Skeletal muscle satellite cell (primary cell): ENCODE data around the gene FRA10AC1.

Experiments
- H3K27me3 ChIP-seq: 2 replicates; pipeline ENCODE4 v1.7.0; 2013; ENCODE audit warnings: low read length; ENCODE audit not compliant: control insufficient read depth, insufficient read depth
- H3K36me3 ChIP-seq: 2 replicates; pipeline ENCODE4 v1.7.0; 2013; ENCODE audit warnings: mild to moderate bottlenecking, control low read depth, low read length; ENCODE audit not compliant: insufficient read depth
- H3K4me1 ChIP-seq: 2 replicates; pipeline ENCODE4 v1.7.0; 2013; ENCODE audit warnings: low read length; ENCODE audit not compliant: control insufficient read depth, insufficient read depth
- H3K4me2 ChIP-seq: 2 replicates; pipeline ENCODE4 v1.7.0; 2013; ENCODE audit warnings: mild to moderate bottlenecking, low read length
- H3K4me3 ChIP-seq: 2 replicates; pipeline ENCODE4 v1.7.0; 2013; ENCODE audit warnings: low read length
- H3K9ac ChIP-seq: 2 replicates; pipeline ENCODE4 v1.7.0; 2013; ENCODE audit warnings: mild to moderate bottlenecking, low read depth, low read length, moderate library complexity
- H3K9me3 ChIP-seq: replicated peaks from 2 replicates; pipeline ENCODE4 v1.7.0; 2013; ENCODE audit warnings: mild to moderate bottlenecking, control low read depth, low read length

The FRA10AC1 gene

DNA sequence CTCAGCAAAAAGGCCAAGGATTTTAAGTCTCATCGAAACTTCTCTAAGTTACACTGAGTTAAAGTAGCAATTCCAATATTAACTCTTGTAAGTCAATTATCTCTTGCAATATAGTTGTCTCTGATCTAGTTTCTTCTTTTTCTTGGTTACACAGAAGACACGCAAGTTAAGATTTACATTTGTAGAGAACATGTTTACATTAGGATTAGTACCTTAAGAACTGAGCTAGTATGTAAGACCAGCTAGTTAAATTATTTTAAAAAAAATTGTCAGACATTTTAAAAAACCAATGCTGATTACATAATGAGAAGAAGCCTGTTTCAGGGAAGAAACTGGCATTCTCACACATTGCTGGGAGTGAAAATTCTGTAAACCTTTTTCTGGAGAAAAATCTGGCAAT lies 31.4 kb downstream of the FRA10AC1 start:
- Histone ChIP-seq H3K9ac (no peak overlapping the region), H3K9me3 (no peaks in the 10 kb centered on the region), H3K4me2 (no peak overlapping the region), H3K36me3 (peaks cover 53% of the 10 kb centered on the region), H3K27me3 (no peaks in the 10 kb centered on the region), H3K4me1 (no peaks in the 10 kb centered on the region), H3K4me3 (no peak overlapping the region)

DNA sequence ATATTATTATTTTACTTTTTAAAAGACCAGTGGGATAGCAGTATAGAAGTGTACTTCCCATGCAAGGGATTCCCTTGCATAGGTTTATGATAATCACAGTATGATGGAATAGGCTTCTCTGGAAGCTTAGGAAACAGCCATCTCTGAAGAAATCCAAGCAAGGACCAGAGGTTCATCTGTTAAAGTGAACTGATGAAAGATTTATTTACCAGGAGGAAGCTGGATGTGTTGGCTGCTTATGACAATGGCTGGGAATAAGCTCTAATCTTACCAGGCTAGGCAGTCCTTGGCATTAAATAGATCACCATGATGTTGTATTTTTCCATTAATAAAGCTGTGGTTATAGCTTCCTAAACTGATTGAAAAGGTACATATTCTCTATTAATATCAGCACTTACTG lies 32.0 kb downstream of the FRA10AC1 start:
- Histone ChIP-seq H3K9ac (no peak overlapping the region), H3K36me3 (peaks cover 55% of the 10 kb centered on the region), H3K4me3 (no peak overlapping the region), H3K27me3 (no peaks in the 10 kb centered on the region), H3K4me2 (no peak overlapping the region), H3K9me3 (no peaks in the 10 kb centered on the region), H3K4me1 (no peaks in the 10 kb centered on the region)

DNA sequence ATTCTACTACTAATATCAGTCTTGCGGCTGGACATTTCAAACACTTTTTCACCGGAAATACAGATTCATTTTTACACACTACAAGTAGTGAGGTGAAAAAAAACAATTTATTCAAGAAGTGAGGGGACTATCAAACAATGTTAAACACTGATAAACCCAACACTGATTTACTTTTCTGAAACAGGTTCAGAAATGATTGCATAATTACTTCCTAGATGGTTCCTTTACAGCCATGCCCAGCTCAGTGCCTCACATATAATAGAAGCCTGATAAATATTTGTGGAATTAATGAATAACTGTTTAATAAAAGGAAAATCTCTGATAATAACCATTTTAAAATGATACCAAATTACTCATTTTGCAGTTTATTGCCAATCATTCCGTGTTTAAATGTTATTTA lies 34.6 kb downstream of the FRA10AC1 start:
- no peak overlapping the region for H3K4me2 ChIP-seq
- no peak overlapping the region for H3K4me3 ChIP-seq
- H3K36me3 ChIP-seq = peaks cover 54% of the 10 kb centered on the region
- no peaks in the 10 kb centered on the region for H3K27me3 ChIP-seq
- H3K9me3 ChIP-seq = no peaks in the 10 kb centered on the region
- H3K4me1 ChIP-seq = no peaks in the 10 kb centered on the region
- H3K9ac ChIP-seq = no peak overlapping the region

DNA sequence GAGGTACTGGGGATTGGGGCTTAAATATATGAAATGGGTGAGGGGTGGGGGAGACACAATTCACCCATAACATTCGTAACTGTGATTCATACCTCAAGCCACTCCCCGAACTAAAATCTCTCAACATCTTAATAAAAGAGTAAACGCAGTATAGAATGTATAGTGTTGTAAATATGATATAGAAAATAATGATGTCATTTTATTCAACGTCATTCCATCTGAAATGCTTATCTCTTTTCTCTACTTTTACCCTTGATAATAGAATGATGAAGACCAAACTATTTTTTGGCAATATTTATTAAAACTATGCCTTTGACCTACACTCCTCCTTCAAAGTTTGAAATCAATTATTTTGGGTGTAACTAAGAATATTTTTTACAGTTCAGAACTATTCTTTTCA lies 36.4 kb downstream of the FRA10AC1 start:
- peaks cover 50% of the 10 kb centered on the region for H3K36me3 ChIP-seq
- H3K4me3 ChIP-seq = no peak overlapping the region
- H3K4me1 ChIP-seq = no peaks in the 10 kb centered on the region
- H3K27me3 ChIP-seq = no peaks in the 10 kb centered on the region
- no peaks in the 10 kb centered on the region for H3K9me3 ChIP-seq
- H3K9ac ChIP-seq = no peak overlapping the region
- no peak overlapping the region for H3K4me2 ChIP-seq

DNA sequence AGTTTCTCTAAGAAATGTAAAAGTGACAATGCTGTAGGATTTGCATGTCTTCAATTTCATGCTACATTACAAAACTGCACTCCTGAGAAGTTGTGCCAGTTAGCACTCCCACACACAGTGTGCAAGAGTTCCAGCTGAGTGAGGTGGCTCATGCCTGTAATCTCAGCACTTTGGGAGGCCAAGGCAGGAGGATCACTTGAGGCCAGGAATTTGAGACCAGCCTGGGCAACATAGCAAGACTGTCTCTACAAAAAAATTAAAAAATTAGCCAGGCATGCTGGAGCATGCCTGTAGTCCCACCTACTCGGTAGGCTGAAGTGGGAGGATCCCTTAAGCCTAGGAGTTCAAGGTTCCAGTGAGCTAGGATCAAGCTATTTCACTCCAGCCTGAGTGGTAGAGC lies 44.6 kb downstream of the FRA10AC1 start:
- no peak overlapping the region for H3K4me2 ChIP-seq

DNA sequence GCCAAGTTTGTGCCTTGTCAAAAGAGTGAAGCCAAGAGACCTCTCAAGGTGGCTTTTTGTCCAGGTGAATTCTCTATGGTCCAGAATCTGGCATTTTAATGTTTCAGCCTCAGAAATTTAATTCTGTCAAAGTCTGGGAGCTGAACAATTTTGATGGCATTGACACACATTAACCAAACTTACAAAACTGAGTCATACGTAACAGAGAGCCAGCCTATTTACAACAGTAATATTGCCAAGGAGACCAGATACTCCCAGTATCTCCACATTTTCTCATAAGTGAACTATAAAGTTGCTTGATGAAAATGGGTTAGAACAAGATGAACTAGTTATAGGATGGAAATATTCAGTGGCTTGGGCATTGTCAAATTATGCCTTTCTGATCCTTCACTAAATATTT lies 46.2 kb downstream of the FRA10AC1 start:
- no peak overlapping the region for H3K9ac ChIP-seq
- no peaks in the 10 kb centered on the region for H3K9me3 ChIP-seq

More for the DNA sequence above, 44.6 kb downstream of the FRA10AC1 start:
- no peak overlapping the region for H3K4me3 ChIP-seq
- H3K4me1 ChIP-seq = peaks cover 10% of the 10 kb centered on the region
- H3K27me3 ChIP-seq = no peaks in the 10 kb centered on the region
- no peak overlapping the region for H3K9ac ChIP-seq
- peaks cover 8% of the 10 kb centered on the region for H3K36me3 ChIP-seq
- H3K9me3 ChIP-seq = no peaks in the 10 kb centered on the region

DNA sequence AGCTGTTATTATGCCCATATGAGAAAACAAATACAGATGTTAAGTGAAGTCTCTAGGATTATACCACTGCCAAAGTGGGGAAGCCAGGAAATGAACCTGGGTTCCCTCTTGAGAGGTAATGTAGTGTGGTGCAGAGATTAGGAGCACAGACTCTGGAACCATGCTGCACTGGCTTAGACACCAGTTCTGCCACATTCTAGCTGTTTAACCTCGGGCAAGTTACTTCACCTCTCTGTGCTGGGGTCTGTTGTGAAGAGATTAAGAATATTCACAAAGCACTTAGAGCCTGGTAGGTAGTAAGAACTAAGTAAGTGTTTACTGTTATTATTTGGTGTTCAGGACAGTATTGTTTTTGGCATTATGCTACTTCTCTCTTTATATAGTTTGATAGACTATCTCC lies 48.2 kb downstream of the FRA10AC1 start:
- Histone ChIP-seq H3K27me3 (no peaks in the 10 kb centered on the region), H3K4me1 (peaks cover 13% of the 10 kb centered on the region), H3K9ac (no peak overlapping the region), H3K9me3 (no peaks in the 10 kb centered on the region), H3K4me2 (no peak overlapping the region), H3K4me3 (no peak overlapping the region), H3K36me3 (no peaks in the 10 kb centered on the region)

More for the DNA sequence above, 46.2 kb downstream of the FRA10AC1 start:
- no peaks in the 10 kb centered on the region for H3K27me3 ChIP-seq
- peaks cover 6% of the 10 kb centered on the region for H3K36me3 ChIP-seq
- no peak overlapping the region for H3K4me2 ChIP-seq
- no peak overlapping the region for H3K4me3 ChIP-seq
- H3K4me1 ChIP-seq = peaks cover 13% of the 10 kb centered on the region

DNA sequence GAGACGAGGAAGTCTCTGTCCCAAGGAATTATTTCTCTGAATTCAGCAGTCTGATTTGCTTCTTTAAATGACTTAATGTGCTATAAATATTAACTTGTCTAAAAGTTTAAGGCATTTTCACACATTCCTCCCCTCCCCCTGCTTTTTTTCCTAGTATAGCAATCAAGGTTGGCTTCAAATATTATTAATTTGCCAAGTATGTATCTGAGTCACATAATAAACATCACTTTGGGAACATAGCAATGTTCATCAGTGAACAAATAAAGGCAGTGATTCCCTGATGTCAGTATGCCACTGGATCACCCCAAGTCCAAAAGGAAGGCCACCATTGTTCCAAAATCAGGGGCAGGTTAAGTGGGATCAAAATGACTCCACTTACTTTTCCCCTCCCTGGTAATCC lies 49.5 kb downstream of the FRA10AC1 start:
- Histone ChIP-seq H3K4me2 (peak overlapping the region; percentile 55), H3K27me3 (no peaks in the 10 kb centered on the region), H3K9me3 (no peaks in the 10 kb centered on the region), H3K4me1 (peaks cover 13% of the 10 kb centered on the region), H3K4me3 (no peak overlapping the region), H3K9ac (no peak overlapping the region), H3K36me3 (no peaks in the 10 kb centered on the region)

DNA sequence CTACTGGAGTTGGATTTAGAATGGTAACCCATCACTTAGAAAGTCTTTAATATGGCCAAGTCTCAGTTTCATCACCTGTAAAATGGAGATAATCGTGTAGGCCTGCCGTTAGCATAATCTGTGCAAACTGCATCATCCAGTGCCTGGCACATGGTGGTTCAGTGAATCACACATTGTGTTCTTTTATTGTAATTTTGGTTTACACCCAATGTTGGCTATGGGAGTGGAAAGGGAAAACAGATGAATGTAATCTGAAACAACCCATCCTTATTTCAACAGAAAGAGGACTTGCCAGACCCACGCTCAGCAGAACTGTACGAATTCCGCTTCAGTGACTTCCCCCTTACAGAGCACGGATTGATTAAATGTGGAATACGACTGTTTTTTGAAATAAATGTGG lies 62.6 kb downstream of the FRA10AC1 start:
- H3K27me3 ChIP-seq = peaks cover 33% of the 10 kb centered on the region
- H3K9me3 ChIP-seq = no peaks in the 10 kb centered on the region
- no peaks in the 10 kb centered on the region for H3K36me3 ChIP-seq
- no peak overlapping the region for H3K9ac ChIP-seq
- H3K4me2 ChIP-seq = no peak overlapping the region
- no peak overlapping the region for H3K4me3 ChIP-seq
- no peaks in the 10 kb centered on the region for H3K4me1 ChIP-seq

DNA sequence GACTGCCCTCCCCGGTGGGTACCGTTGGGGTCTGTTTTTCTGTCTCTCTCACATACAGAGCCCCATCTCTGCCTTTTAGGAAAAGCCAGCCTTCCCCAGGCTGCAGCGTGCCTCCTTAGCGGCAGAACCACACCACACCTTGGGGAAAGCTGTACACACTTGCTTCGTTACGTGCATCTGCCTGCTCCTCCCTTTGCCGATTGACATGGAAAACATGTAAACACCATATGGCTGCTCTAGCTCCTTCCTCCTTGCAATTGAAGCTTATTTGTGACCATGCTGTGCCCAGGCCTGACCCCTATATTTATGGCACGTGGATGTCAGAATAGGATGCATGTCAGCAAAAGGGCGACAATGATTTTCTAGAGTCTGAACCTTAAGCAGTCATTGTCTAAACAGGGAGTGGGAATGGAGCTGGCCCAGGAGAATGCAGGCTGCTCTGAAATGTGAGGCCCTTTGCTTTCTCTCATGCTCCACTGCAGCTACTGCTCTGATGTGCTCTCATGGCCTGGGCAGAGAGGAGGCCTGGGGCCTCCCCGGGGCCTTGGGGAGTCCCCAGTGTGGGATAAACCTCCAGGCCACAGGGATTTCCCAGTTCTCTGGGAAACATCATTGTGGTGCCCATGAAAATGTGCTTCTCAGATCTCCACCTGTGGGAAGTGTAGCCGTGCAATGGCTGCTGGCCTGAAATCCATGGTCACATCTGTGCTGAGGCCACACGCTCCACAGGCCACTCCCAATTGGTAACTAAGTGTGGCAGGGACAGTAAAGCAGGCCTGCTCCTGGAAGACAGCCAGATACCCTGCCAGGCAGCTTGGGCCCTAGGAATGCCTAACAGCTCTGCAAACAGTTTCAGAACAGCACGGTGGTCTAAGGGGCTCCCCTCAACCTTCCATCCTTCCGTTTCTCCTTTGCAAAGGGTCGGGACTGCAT lies 71.5 kb downstream of the FRA10AC1 start:
- H3K27me3 ChIP-seq = peaks cover 18% of the 10 kb centered on the region
- H3K4me2 ChIP-seq = no peak overlapping the region
- no peaks in the 10 kb centered on the region for H3K36me3 ChIP-seq
- no peak overlapping the region for H3K4me3 ChIP-seq
- no peak overlapping the region for H3K9ac ChIP-seq
- no peaks in the 10 kb centered on the region for H3K9me3 ChIP-seq
- no peaks in the 10 kb centered on the region for H3K4me1 ChIP-seq

DNA sequence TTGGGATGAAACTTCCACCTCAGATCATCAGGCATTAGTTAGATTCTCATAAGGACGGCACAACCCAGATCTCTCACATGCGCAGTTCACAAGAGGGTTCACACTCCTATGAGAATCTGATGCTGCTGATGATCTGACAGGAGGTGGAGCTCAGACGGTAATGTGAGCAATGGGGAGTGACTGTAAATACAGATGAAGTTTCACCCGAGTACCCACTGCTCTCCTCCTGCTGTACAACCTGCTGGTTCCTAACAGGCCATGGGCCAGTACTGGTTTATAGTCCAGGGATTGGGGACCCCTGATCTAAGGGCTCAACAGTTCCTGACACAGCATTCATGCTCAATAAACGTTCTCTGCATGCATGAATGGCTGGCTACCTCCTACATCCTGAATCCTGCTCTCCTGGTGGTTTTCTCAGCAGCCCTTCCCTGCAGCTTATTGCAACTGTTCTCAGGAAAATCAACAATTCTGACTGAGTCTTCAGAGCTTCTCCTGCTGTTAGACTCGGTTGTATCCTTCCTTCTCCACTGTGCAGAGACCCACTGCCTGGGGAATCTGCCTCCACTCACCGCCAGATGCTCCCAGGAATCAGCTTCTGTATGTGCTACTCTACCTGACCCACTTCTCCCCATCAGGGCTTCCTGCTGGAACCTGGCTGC lies 72.6 kb downstream of the FRA10AC1 start:
- Histone ChIP-seq H3K9ac (no peak overlapping the region), H3K4me1 (no peaks in the 10 kb centered on the region), H3K9me3 (no peaks in the 10 kb centered on the region), H3K4me2 (no peak overlapping the region), H3K36me3 (no peaks in the 10 kb centered on the region), H3K4me3 (no peak overlapping the region), H3K27me3 (peaks cover 19% of the 10 kb centered on the region)
